ENCODE results near the gene HSH2D.

HSH2D gene

GRCh38 chr19:16127080-16127479, 16.4 kb upstream of the HSH2D start:
- no peak for DNase-seq (ENCODE audit: low spot score)
- TF ChIP-seq CTCF (conservative IDR thresholded peaks at IDR 0.05; ENCODE audit: low read depth) = no peak
- H3K27ac ChIP-seq = peak overlapping the region; percentile 14
- ChIA-PET CTCF (interaction anchor here (0.5 to 1.2 kb wide), 3 partner anchors 16 to 461 kb away, joined by 3 to 4 read pairs (median 4); no protein-coding TSS in a partner anchor), POLR2A (ENCODE audit: low non-redundant PET) (no interaction called here)

DNA sequence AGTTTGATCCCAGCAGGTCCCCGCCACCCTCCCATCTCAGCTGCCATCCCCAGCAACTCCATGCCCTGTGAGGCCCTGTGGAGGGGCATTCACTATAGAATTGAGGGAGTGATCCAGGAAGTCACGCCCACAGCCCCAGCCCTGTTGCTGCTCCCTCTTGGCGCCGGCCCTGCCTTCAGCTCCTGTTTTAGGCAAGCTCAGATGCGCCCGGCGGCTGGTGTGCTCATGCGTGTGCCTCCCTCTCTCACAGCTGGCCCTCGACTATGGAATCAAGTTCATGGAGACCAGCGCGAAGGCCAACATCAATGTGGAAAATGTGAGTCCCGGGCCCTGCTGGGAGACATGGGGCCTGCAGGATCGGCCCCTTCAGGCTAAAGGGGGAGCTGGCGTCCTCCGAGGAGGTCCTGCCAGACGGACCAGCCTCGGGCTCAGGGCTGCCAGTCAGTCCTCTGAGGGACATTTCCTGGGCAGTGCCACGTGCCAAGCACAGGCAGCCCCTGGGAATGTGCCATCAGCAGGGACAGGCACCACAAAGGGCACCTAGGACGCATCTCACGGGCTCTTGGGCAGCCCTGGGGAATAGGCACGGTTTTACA, 15.6 kb upstream of the HSH2D start:
- ChIA-PET POLR2A (ENCODE audit: low non-redundant PET) (no interaction called here), CTCF (interaction anchor here (0.9 kb wide), 1 partner anchor 86 kb away, joined by 4 read pairs; no protein-coding TSS in a partner anchor)
- TF ChIP-seq CTCF (conservative IDR thresholded peaks at IDR 0.05; ENCODE audit: low read depth) = no peak
- H3K27ac ChIP-seq = peak overlapping the region; percentile 14; the same call in 1 of the 2 replicates
- DNase-seq (ENCODE audit: low spot score) = no peak

GRCh38 chr19:16131648-16132047, 11.8 kb upstream of the HSH2D start:
- no peak for DNase-seq (ENCODE audit: low spot score)
- ChIA-PET POLR2A (ENCODE audit: low non-redundant PET) (no interaction called here), CTCF (no interaction called here)
- H3K27ac ChIP-seq = no peak overlapping the region
- no peak for TF ChIP-seq CTCF (conservative IDR thresholded peaks at IDR 0.05; ENCODE audit: low read depth)

DNA sequence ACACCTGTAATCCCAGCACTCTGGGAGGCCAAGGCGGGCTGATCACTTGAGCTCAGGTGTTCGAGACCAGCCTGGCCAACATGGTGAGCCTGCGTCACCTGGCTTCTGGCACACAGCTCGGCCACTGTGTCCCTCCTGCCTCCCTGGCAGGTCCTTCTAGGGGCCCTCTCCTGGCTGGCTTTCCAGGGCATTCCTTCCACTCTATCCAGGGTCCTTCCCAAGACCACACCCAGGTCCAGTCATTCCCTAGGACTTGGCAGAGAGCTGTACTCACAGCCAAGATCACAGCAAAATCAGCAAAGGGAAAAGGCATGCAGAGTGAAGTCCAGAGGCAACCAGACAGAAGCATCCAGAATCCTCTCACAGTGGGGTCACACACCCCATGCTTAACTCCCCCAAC, 9.7 kb upstream of the HSH2D start:
- CTCF ChIA-PET = no interaction called here
- peak overlapping the region; percentile 42 for H3K27ac ChIP-seq

DNA sequence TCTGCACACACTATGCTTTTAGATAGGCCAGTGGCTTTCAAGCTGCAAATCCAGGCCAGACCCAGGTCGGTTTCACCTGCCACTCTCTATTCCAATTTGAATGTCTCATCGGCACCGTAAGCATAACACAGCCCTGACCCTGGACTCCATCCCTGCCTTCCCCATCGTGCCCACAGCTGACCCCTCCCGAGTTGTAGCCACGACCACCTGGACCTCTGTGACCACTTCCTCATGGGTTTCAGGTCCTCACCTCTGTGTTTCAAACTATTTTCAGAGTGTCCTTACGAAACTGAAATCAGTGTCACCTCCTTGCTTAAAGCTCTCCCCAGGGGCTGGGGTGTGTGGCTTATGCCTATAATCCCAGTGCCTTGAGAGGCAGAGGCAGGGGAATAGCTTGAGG, 9.0 kb upstream of the HSH2D start:
- TF ChIP-seq CTCF (conservative IDR thresholded peaks at IDR 0.05; ENCODE audit: low read depth) = no peak
- H3K27ac ChIP-seq = peak overlapping the region; percentile 13; the same call in 1 of the 2 replicates
- CTCF ChIA-PET = no interaction called here
- POLR2A ChIA-PET (ENCODE audit: low non-redundant PET) = no interaction called here
- DNase-seq (ENCODE audit: low spot score) = no peak

More for the DNA sequence above, 9.7 kb upstream of the HSH2D start:
- POLR2A ChIA-PET (ENCODE audit: low non-redundant PET) = interaction anchor here (0.6 kb wide), 1 partner anchor 28 kb away, joined by 11 read pairs; no protein-coding TSS in a partner anchor
- no peak for TF ChIP-seq CTCF (conservative IDR thresholded peaks at IDR 0.05; ENCODE audit: low read depth)
- DNase-seq (ENCODE audit: low spot score) = no peak

DNA sequence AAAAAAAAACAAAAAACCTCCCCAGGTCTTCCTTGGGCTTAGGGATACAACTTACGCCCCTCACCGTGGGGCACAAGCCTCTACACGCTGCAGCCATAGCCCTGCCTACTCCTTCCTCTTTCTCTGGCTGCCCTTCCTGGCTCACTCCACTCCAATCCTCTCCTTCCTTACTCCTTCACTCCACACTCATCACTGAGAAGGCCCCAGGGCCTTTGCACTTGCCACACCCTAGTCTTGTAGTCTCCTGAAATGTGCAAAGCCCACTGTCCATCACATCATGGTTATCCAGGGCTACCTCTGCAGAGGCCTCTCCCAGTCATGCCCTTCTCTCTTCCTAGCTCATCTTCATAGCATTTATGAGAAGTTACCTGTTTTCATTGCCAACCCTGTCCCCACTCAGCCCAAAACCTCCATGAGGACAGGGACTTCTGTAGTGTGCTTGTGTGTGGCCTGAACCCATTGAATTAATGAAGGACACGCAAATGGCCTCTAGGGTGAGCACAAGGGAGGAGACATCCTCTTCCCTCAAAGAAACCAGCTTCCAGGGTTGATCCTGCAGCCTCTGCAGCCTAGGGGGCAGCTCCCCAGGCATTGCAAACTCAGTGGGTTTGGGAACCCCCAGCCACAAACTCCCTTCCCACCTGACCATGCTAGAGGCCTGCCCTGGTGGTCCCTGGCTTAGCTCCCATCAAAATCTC, 7.9 kb upstream of the HSH2D start:
- no peak for DNase-seq (ENCODE audit: low spot score)
- H3K27ac ChIP-seq = no peak overlapping the region
- POLR2A ChIA-PET (ENCODE audit: low non-redundant PET) = no interaction called here
- CTCF ChIA-PET = no interaction called here
- TF ChIP-seq CTCF (conservative IDR thresholded peaks at IDR 0.05; ENCODE audit: low read depth) = no peak
